GM12878 (cell line): Measurements from ENCODE around the gene SRA1. TPM values are rescaled to one million over a fixed set of nuclear protein-coding genes. Genes with fewer than 3 reads are reported as not detected.

Experiments
- ATAC-seq: fragments of 200-7000 bp; cut with Tn5 transposase; 3 replicates; pipeline ENCODE4 v1.9.1; 2020; ENCODE audit warnings: mild to moderate bottlenecking, moderate library complexity
- BruUV-seq: library from RNA; stranded (reverse); fragments of 400-500 nt; replicated peaks from 2 replicates; lab custom pipeline; 2021; lab: Mats Ljungman, UMichigan
- CTCF ChIA-PET: fragments of 300-600 bp; sonication (Branson Sonifier 250); formaldehyde crosslinking; extraction: SDS; loops from one replicate; lab custom pipeline; 2021; ENCODE audit warnings: inconsistent platforms; lab: Yijun Ruan, JAX
- POLR2A ChIA-PET: fragments of 350-600 bp; formaldehyde crosslinking; extraction: SDS; loops from one replicate; lab custom pipeline; 2021; ENCODE audit warnings: inconsistent platforms; lab: Charles Lee
- RAD21 ChIA-PET: fragments of 300-600 bp; sonication (Branson Sonifier 250); formaldehyde crosslinking; loops from one replicate; lab custom pipeline; 2023; ENCODE audit warnings: antibody characterized with exemption; ENCODE audit not compliant: unreplicated experiment; lab: Charles Lee
- SMC1A ChIA-PET: fragments of 300-600 bp; sonication (Branson Sonifier 250); formaldehyde crosslinking; loops from one replicate; lab custom pipeline; 2023; ENCODE audit not compliant: unreplicated experiment, uncharacterized antibody; lab: Charles Lee
- DNase-seq: peaks from one replicate; pipeline ENCODE4 v3.0.0-alpha.2; 2011; ENCODE audit warnings: low read depth, low spot score
- FAIRE-seq: peaks from 3 replicates; lab custom pipeline; 2011; peaks lifted over from hg19 to GRCh38; lab: Jason Lieb, UNC
- H2AFZ ChIP-seq: 2 replicates; pipeline ENCODE4 v1.6.0; 2011; ENCODE audit warnings: low read depth, low read length, control low read depth; ENCODE audit not compliant: control insufficient read depth
- H3K27ac ChIP-seq: 2 replicates; pipeline ENCODE4 v1.5.1; 2011; ENCODE audit warnings: control low read depth; ENCODE audit not compliant: control insufficient read depth, insufficient read depth
- H3K27me3 ChIP-seq, 2 experiments: replicated peaks in 1 of 2; 2 replicates each; pipeline versions ENCODE4 v1.6.0 to v1.6.1; 2011; ENCODE audit warnings: low read length in 1 of 2; ENCODE audit not compliant: control insufficient read depth in 2 of 2, insufficient read depth in 2 of 2
- H3K36me3 ChIP-seq, 2 experiments: 2 replicates each; pipeline ENCODE4 v1.5.1; 2011; ENCODE audit warnings: low read length in 1 of 2; ENCODE audit not compliant: control insufficient read depth in 2 of 2, insufficient read depth in 2 of 2
- H3K4me1 ChIP-seq: 2 replicates; pipeline ENCODE4 v1.6.1; 2011; ENCODE audit warnings: mild to moderate bottlenecking, low read length, moderate library complexity, mixed read lengths; ENCODE audit not compliant: control insufficient read depth, insufficient read depth
- H3K4me2 ChIP-seq: 2 replicates; pipeline ENCODE4 v1.6.0; 2011; ENCODE audit warnings: control low read depth; ENCODE audit not compliant: control insufficient read depth, insufficient read depth
- H3K4me3 ChIP-seq: fragments of 200-600 bp; sonication (generic); 2 replicates; pipeline ENCODE4 v1.5.1; 2016
- H3K79me2 ChIP-seq: 2 replicates; pipeline ENCODE4 v1.6.0; 2011; ENCODE audit warnings: low read length; ENCODE audit not compliant: control insufficient read depth, insufficient read depth
- H3K9ac ChIP-seq: 2 replicates; pipeline ENCODE4 v1.8.0; 2011; ENCODE audit warnings: low read length, control low read depth, mixed read lengths; ENCODE audit not compliant: control insufficient read depth, insufficient read depth
- H3K9me3 ChIP-seq: replicated peaks from 3 replicates; pipeline ENCODE4 v1.5.1; 2011; ENCODE audit warnings: mild to moderate bottlenecking, low read length; ENCODE audit not compliant: control insufficient read depth, insufficient read depth
- H4K20me1 ChIP-seq: 2 replicates; pipeline ENCODE4 v1.6.0; 2011; ENCODE audit not compliant: control insufficient read depth, insufficient read depth
- BRCA1 ChIP-seq: IDR thresholded peaks from 2 replicates; pipeline ENCODE4 v1.6.1; 2011; ENCODE audit warnings: low read depth, low read length, improper control_type of control experiment
- JUND ChIP-seq: IDR thresholded peaks from 2 replicates; pipeline ENCODE4 v1.6.1; 2012; ENCODE audit warnings: low read depth, mild to moderate bottlenecking, low read length, improper control_type of control experiment, moderate library complexity
- KAT2A ChIP-seq: conservative IDR thresholded peaks from 2 replicates; pipeline ENCODE4 v1.6.1; 2011; ENCODE audit warnings: low read depth, low read length; ENCODE audit not compliant: control insufficient read depth
- TAF1 ChIP-seq: IDR thresholded peaks from 2 replicates; pipeline ENCODE4 v1.6.1; 2011; ENCODE audit warnings: mild to moderate bottlenecking, low read depth, low read length, borderline replicate concordance
- TCF12 ChIP-seq: IDR thresholded peaks from 2 replicates; pipeline ENCODE4 v1.6.1; 2011; ENCODE audit warnings: low read depth, mild to moderate bottlenecking, low read length
- ZZZ3 ChIP-seq: IDR thresholded peaks from 2 replicates; pipeline ENCODE4 v1.6.1; 2011; ENCODE audit warnings: low read depth; ENCODE audit not compliant: control insufficient read depth, insufficient read length
- WGBS: methylation state at CpG from one replicate; pipeline ENCODE4 v1.1.6; 2016; ENCODE audit warnings: low lambda C conversion rate; ENCODE audit not compliant: insufficient replicate concordance, insufficient coverage; ENCODE audit errors: missing lambda C conversion rate; 5-methylcytosine and 5-hydroxymethylcytosine counted together
- in situ Hi-C: fragments of 300-500 bp; cut with MboI; formaldehyde crosslinking; loops from 9 replicates; pipeline ENCODE4 v1.14.3; 2018; ENCODE audit warnings: mixed read lengths
- intact Hi-C: fragments of 100-400 bp; cut with micrococcal nuclease; formaldehyde crosslinking; loops from one replicate; pipeline ENCODE4 v1.14.2; 2022; ENCODE audit not compliant: unreplicated experiment
- polyA plus RNA-seq, 11 experiments: library from polyadenylated mRNA; depleted of rRNA in 4 of 11; unstranded in 6 of 11; stranded (reverse) in 5 of 11; fragments of >200 nt; fragmentation: Nextera tagmentation in 4 of 11; fragmentation: Illumina TruSeq in 1 of 11; extraction: Ambion mirVana in 4 of 11; extraction: Trizol in 1 of 11; gene quantifications; 1 replicate in 1 of 11; 2 replicates in 10 of 11; pipeline versions ENCODE4 v1.2.1 to v1.2.3, GENCODE V29; 2011 to 2016; ENCODE audit warnings: inconsistent platforms in 2 of 11, missing spikeins in 2 of 11, low read depth in 1 of 11
- total RNA-seq, 4 experiments: library from RNA; depleted of rRNA in 3 of 4; stranded (reverse); fragments of >200 nt in 3 of 4; fragmentation: Illumina TruSeq in 1 of 4; extraction: Trizol in 1 of 4; gene quantifications; 2 replicates each; pipeline versions ENCODE4 v1.2.1 to v1.2.3, GENCODE V29; 2013 to 2021
- TF ChIP-seq, protein P1 (sequence below): IDR thresholded peaks from 2 replicates; pipeline ENCODE4 v1.6.1; 2012; ENCODE audit warnings: low read depth, low read length, improper control_type of control experiment

SRA1 gene
- total and polyA plus RNA-seq, 10 of the 15 experiments (the other 5 are each of a cell fraction or from before 2014, with no cell fraction given) = 35.3 to 127 (median 56.1) TPM

DNA sequence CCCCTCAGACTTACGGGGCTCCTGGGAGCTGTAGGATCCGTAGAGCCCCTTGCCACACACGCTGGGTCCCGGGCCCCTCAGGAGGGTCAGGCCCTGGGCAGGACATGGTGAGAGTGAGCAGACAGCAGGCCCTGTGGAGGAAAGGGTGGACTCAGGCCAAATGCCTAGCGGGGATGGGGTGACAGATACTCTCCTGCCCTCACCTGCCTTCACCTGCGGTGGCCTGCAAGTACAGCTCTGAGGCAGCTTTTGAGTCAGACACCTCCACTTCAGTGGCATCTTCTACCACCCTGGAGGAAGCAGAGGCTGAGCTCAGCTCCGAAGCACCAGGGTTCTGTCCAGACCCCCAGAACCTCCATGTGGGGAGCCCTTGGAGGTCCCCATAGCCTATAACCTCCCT is 33.6 kb upstream of the SRA1 start:
- CTCF ChIA-PET = no interaction called here
- intact Hi-C loops (no loop called here), in situ Hi-C loops (no loop called here)
- no peaks in the 10 kb centered on the region for H3K79me2 ChIP-seq
- H3K4me1 ChIP-seq = no peaks in the 10 kb centered on the region
- DNase-seq (no peak), ATAC-seq (no peak), FAIRE-seq (no peak)
- no peak overlapping the region for H2AFZ ChIP-seq
- H4K20me1 ChIP-seq = no peaks in the 10 kb centered on the region
- no peak overlapping the region for H3K27ac ChIP-seq
- no peaks in the 10 kb centered on the region for H3K36me3 ChIP-seq
- H3K27me3 ChIP-seq = no peaks in the 10 kb centered on the region
- POLR2A ChIA-PET = no interaction called here
- no peak overlapping the region for H3K4me2 ChIP-seq
- BruUV-seq = no TSS peak
- WGBS = 48% methylated on average over 7 of the region's 7 CpGs
- H3K4me3 ChIP-seq = no peak overlapping the region
- TF ChIP-seq KAT2A (no peak), JUND (no peak), ZZZ3 (no peak), TAF1 (no peak), BRCA1 (no peak), TCF12 (no peak)
- TF ChIP-seq, protein P1, sequence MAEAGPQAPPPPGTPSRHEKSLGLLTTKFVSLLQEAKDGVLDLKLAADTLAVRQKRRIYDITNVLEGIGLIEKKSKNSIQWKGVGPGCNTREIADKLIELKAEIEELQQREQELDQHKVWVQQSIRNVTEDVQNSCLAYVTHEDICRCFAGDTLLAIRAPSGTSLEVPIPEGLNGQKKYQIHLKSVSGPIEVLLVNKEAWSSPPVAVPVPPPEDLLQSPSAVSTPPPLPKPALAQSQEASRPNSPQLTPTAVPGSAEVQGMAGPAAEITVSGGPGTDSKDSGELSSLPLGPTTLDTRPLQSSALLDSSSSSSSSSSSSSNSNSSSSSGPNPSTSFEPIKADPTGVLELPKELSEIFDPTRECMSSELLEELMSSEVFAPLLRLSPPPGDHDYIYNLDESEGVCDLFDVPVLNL = no peak
- RAD21 ChIA-PET = no interaction called here
- no peaks in the 10 kb centered on the region for H3K9me3 ChIP-seq
- SMC1A ChIA-PET = no interaction called here
- H3K9ac ChIP-seq = no peak overlapping the region
